HCT116 (cell line): ENCODE data around the gene MPZ. TPM values are rescaled to one million over a fixed set of nuclear protein-coding genes. Genes with fewer than 3 reads are reported as not detected.
"Not testable (repeated sequence)": the region's sequence is repeated elsewhere in the genome, so short reads cannot be mapped to it uniquely, and the experiment has no call there.

Source experiments
- ATAC-seq: fragments of 200-7000 bp; cut with Tn5 transposase; 2 replicates; pipeline ENCODE4 v1.9.1; 2020; ENCODE audit warnings: mild to moderate bottlenecking, moderate library complexity
- BruUV-seq: library from RNA; stranded (reverse); fragments of 400-500 nt; replicated peaks from 2 replicates; lab custom pipeline; 2021; lab: Mats Ljungman, UMichigan
- CTCF ChIA-PET: fragments of 300-600 bp; sonication (Branson Sonifier 250); formaldehyde crosslinking; loops from one replicate; lab custom pipeline; 2021; ENCODE audit warnings: antibody characterized with exemption; lab: Charles Lee
- POLR2A ChIA-PET: fragments of 300-600, 350-600 bp; sonication (Branson Sonifier 250); formaldehyde crosslinking; loops from one replicate; lab custom pipeline; 2021; ENCODE audit warnings: antibody characterized with exemption; lab: Charles Lee
- RAD21 ChIA-PET, 2 experiments: fragments of 300-600 bp; sonication (Branson Sonifier 250); formaldehyde crosslinking; loops; one replicate each; lab custom pipeline; 2023; ENCODE audit warnings: low total read pairs in 2 of 2; ENCODE audit not compliant: uncharacterized antibody in 2 of 2, unreplicated experiment in 2 of 2, low non-redundant PET in 1 of 2; lab: Charles Lee
- DNase-seq: peaks from one replicate; pipeline ENCODE4 v3.0.0-alpha.2; 2010; ENCODE audit warnings: low read depth, low spot score
- H2AFZ ChIP-seq: fragments of 200-600 bp; shearing (Covaris generic), sonication (generic); 2 replicates; pipeline ENCODE4 v1.6.1; 2017; ENCODE audit warnings: low read depth, mixed run types, mixed read lengths, antibody characterized with exemption, low read length; ENCODE audit not compliant: poor library complexity, severe bottlenecking
- H3K27ac ChIP-seq: 2 replicates; pipeline ENCODE4 v1.5.1; 2012; ENCODE audit warnings: low read depth, low read length
- H3K27me3 ChIP-seq: fragments of 200-600 bp; sonication (generic); 2 replicates; pipeline ENCODE4 v1.6.1; 2016; ENCODE audit warnings: mixed run types, low read length, mixed read lengths; ENCODE audit not compliant: insufficient read depth
- H3K36me3 ChIP-seq, 2 experiments: fragments of 200-500 bp in 1 of 2; fragments of 200-600 bp in 1 of 2; sonication (Bioruptor generic) in 1 of 2; sonication (generic) in 1 of 2; 2 replicates each; pipeline versions ENCODE4 v1.5.1 to v1.6.1; 2014 to 2016; ENCODE audit warnings: low read length in 2 of 2, inconsistent platforms in 1 of 2, mixed read lengths in 1 of 2, mixed run types in 1 of 2; ENCODE audit not compliant: insufficient read depth in 2 of 2, control insufficient read depth in 1 of 2
- H3K4me1 ChIP-seq, 2 experiments: fragments of 200-600 bp in 1 of 2; sonication (generic) in 1 of 2; 2 replicates each; pipeline versions ENCODE4 v1.5.1 to v1.6.1; 2012 to 2017; ENCODE audit warnings: low read length in 2 of 2, inconsistent platforms in 1 of 2, mild to moderate bottlenecking in 1 of 2, mixed read lengths in 1 of 2, mixed run types in 1 of 2, moderate library complexity in 1 of 2; ENCODE audit not compliant: insufficient read depth in 2 of 2, control insufficient read depth in 1 of 2
- H3K4me2 ChIP-seq: fragments of 200-600 bp; sonication (generic); 2 replicates; pipeline ENCODE4 v1.6.1; 2017; ENCODE audit warnings: mixed run types, low read length, mixed read lengths
- H3K4me3 ChIP-seq, 2 experiments: fragments of 200-600 bp in 1 of 2; sonication (generic) in 1 of 2; replicated peaks in 1 of 2; 2 replicates each; pipeline ENCODE4 v1.5.1; 2011 to 2016; ENCODE audit warnings: low read length in 2 of 2, control low read depth in 1 of 2, low read depth in 1 of 2, mild to moderate bottlenecking in 1 of 2, mixed read lengths in 1 of 2, mixed run types in 1 of 2
- H3K79me2 ChIP-seq: fragments of 200-600 bp; sonication (generic); 2 replicates; pipeline ENCODE4 v1.6.1; 2017; ENCODE audit warnings: mild to moderate bottlenecking, mixed run types, low read length, moderate library complexity, mixed read lengths; ENCODE audit not compliant: insufficient read depth
- H3K9ac ChIP-seq: fragments of 200-600 bp; sonication (generic); 2 replicates; pipeline ENCODE4 v1.6.1; 2016; ENCODE audit warnings: low read length, mixed read lengths
- H3K9me2 ChIP-seq: fragments of 200-600 bp; sonication (generic), shearing (Covaris generic); 2 replicates; pipeline ENCODE4 v1.6.1; 2017; ENCODE audit warnings: mixed run types, mild to moderate bottlenecking, moderate library complexity; ENCODE audit not compliant: insufficient read depth
- H3K9me3 ChIP-seq, 2 experiments: fragments of 200-500 bp in 1 of 2; fragments of 200-600 bp in 1 of 2; sonication (Bioruptor generic) in 1 of 2; sonication (generic) in 1 of 2; 2 replicates each; pipeline ENCODE4 v1.6.1; 2014 to 2017; ENCODE audit warnings: low read length in 2 of 2, mixed read lengths in 2 of 2, inconsistent platforms in 1 of 2, low read depth in 1 of 2, mild to moderate bottlenecking in 1 of 2, mixed run types in 1 of 2, moderate library complexity in 1 of 2; ENCODE audit not compliant: control insufficient read depth in 1 of 2, insufficient read depth in 1 of 2
- H4K20me1 ChIP-seq: fragments of 200-600 bp; sonication (generic), shearing (Covaris generic); 2 replicates; pipeline ENCODE4 v1.6.1; 2017; ENCODE audit warnings: mixed run types, mild to moderate bottlenecking, moderate library complexity; ENCODE audit not compliant: insufficient read depth
- CTCF ChIP-seq, 3 experiments: fragments of 200-600 bp in 1 of 3; sonication (generic) in 1 of 3; IDR thresholded peaks in 2 of 3; conservative IDR thresholded peaks in 1 of 3; 2 replicates each; pipeline ENCODE4 v1.5.1; 2012 to 2017; ENCODE audit warnings: low read depth in 2 of 3, low read length in 2 of 3, antibody characterized with exemption in 1 of 3, borderline replicate concordance in 1 of 3, control low read depth in 1 of 3, mild to moderate bottlenecking in 1 of 3, mixed read lengths in 1 of 3, mixed run types in 1 of 3, moderate library complexity in 1 of 3; ENCODE audit not compliant: insufficient read depth in 1 of 3
- EZH2 ChIP-seq: fragments of 200-600 bp; sonication (generic); IDR thresholded peaks from 2 replicates; pipeline ENCODE4 v1.6.1; 2017; ENCODE audit warnings: antibody characterized with exemption, mixed run types
- FOSL1 ChIP-seq: IDR thresholded peaks from 2 replicates; pipeline ENCODE4 v1.6.1; 2012; ENCODE audit warnings: low read depth
- RAD21 ChIP-seq: IDR thresholded peaks from 2 replicates; pipeline ENCODE4 v1.6.1; 2012; ENCODE audit warnings: low read depth, mild to moderate bottlenecking
- REST ChIP-seq: IDR thresholded peaks from 2 replicates; pipeline ENCODE4 v1.6.1; 2012; ENCODE audit warnings: low read depth
- SP1 ChIP-seq: IDR thresholded peaks from 2 replicates; pipeline ENCODE4 v1.6.1; 2012; ENCODE audit warnings: low read depth
- ZBTB33 ChIP-seq: IDR thresholded peaks from 2 replicates; pipeline ENCODE4 v1.6.1; 2011; ENCODE audit warnings: mild to moderate bottlenecking, low read length, moderate library complexity; ENCODE audit not compliant: insufficient replicate concordance; ENCODE audit errors: extremely low read depth
- intact Hi-C: fragments of 100-400 bp; cut with micrococcal nuclease; formaldehyde crosslinking; loops from 2 replicates; pipeline ENCODE4 v1.10.0; 2022
- total RNA-seq: library from RNA; stranded (reverse); gene quantifications from one replicate; pipeline ENCODE4 v1.2.1, GENCODE V29; 2021; ENCODE audit not compliant: unreplicated experiment

The MPZ gene
- total RNA-seq, 1 experiment from 2014 or later, result 3.6 TPM

GRCh38 chr1:161258439-161259344, 51.1 kb downstream of the MPZ start, which contains the start of gene PCP4L1:
PCP4L1 (plus strand) TSS chr1:161258745; CDS start chr1:161258975, 230 bp downstream.
- TF ChIP-seq ZBTB33 (no peak), RAD21 (no peak), SP1 (no peak), FOSL1 (no peak), REST (no peak), EZH2 (no peak), CTCF (IDR thresholded peaks at IDR 0.05 in 2 of 3, conservative IDR thresholded peaks at IDR 0.05 in 1 of 3; ENCODE audit: borderline replicate concordance in 1 of 3, insufficient read depth in 1 of 3, low read depth in 2 of 3, low read length in 2 of 3) (no peak)
- DNase-seq (no peak), ATAC-seq (no peak)
- H3K9me3 ChIP-seq, result peaks cover 0 to 10% of the 10 kb centered on the region in 2 experiments; a peak in 1 of 4 replicates
- no peak within 1 kb of the TSS for H3K9ac ChIP-seq
- H3K27ac ChIP-seq, result no peak within 1 kb of the TSS
- ChIA-PET POLR2A (no interaction called here), CTCF (interaction anchor here (1.5 kb wide), 1 partner anchor 33 kb away, joined by 3 read pairs; no protein-coding TSS in a partner anchor), RAD21 (no interaction called here)
- no peaks in the 10 kb centered on the region for H3K79me2 ChIP-seq
- no peaks in the 10 kb centered on the region for H3K36me3 ChIP-seq
- no peaks in the 10 kb centered on the region for H3K4me1 ChIP-seq
- H3K4me2 ChIP-seq, result no peak within 1 kb of the TSS
- H3K27me3 ChIP-seq, result peaks cover 14% of the 10 kb centered on the region
- BruUV-seq, result no TSS peak
- H3K4me3 ChIP-seq, result no peak within 1 kb of the TSS
- no peak within 1 kb of the TSS for H2AFZ ChIP-seq
- H4K20me1 ChIP-seq, result no peaks in the 10 kb centered on the region
- no peaks in the 10 kb centered on the region for H3K9me2 ChIP-seq
- intact Hi-C loops, result no loop called here

- H3K9ac ChIP-seq, H3K27ac ChIP-seq, H3K9me2 ChIP-seq, H3K4me1 ChIP-seq, POLR2A ChIA-PET, intact Hi-C loops, DNase-seq, H3K4me3 ChIP-seq, ATAC-seq, RAD21 ChIA-PET, H3K79me2 ChIP-seq, BruUV-seq, H3K36me3 ChIP-seq, H4K20me1 ChIP-seq, H2AFZ ChIP-seq, CTCF ChIA-PET, H3K4me2 ChIP-seq: not testable (repeated sequence)
- Histone ChIP-seq H3K9me3 (peaks cover 0 to 10% of the 10 kb centered on the region in 2 experiments; a peak in 1 of 4 replicates), H3K27me3 (peaks cover 14% of the 10 kb centered on the region)
Observed at GRCh38 chr1:161257109-161257508, 52.7 kb downstream of the MPZ start.
